ENCODE data around the gene MALRD1. TPM values are rescaled to one million over a fixed set of nuclear protein-coding genes. Genes with fewer than 3 reads are reported as not detected.

MALRD1 gene
- polyA plus RNA-seq, 1 donor: 109 TPM

DNA sequence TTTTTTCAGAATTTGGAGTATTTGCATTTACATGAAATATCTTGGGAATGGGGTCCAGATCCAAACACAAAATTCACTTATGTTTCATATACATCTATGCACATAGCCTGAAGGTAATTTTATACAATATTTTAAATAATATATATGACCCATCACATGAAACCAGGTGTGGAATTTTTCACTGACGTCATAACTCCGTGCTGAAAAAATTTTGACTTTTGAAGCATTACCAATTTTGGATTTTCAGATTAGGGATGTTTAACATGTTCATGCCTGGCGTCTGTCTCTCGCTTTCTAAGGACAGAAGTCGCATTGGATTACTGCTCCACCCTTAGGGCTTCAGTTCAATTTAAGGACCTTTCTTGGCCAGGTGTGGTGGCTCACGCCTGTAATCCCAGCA lies 418.1 kb downstream of the MALRD1 start:
- no peak for DNase-seq
- peaks cover 5% of the 10 kb centered on the region for H3K36me3 ChIP-seq (ENCODE audit: control insufficient read depth, insufficient read depth, low read length)
- H3K4me3 ChIP-seq (ENCODE audit: low read length): no peak overlapping the region
- H3K4me1 ChIP-seq (ENCODE audit: control insufficient read depth, insufficient read depth, low read length): no peaks in the 10 kb centered on the region
- no peak overlapping the region for H3K27ac ChIP-seq (ENCODE audit: low read length)
- H3K9me3 ChIP-seq (ENCODE audit: control insufficient read depth, low read depth, low read length): no peaks in the 10 kb centered on the region
- H3K27me3 ChIP-seq (ENCODE audit: control insufficient read depth, insufficient read depth, low read length): no peaks in the 10 kb centered on the region
- 100% methylated on average over 2 of the region's 6 CpGs for WGBS (ENCODE audit: insufficient coverage, low lambda C conversion rate)

- WGBS (ENCODE audit: insufficient coverage, low lambda C conversion rate): no CpG with 5 or more reads among the region's 1 CpG
- Histone ChIP-seq H3K4me1 (ENCODE audit: control insufficient read depth, insufficient read depth, low read length) (no peaks in the 10 kb centered on the region), H3K27me3 (ENCODE audit: control insufficient read depth, insufficient read depth, low read length) (no peaks in the 10 kb centered on the region), H3K36me3 (ENCODE audit: control insufficient read depth, insufficient read depth, low read length) (no peaks in the 10 kb centered on the region), H3K9me3 (ENCODE audit: control insufficient read depth, low read depth, low read length) (no peaks in the 10 kb centered on the region), H3K27ac (ENCODE audit: low read length) (no peak overlapping the region), H3K4me3 (ENCODE audit: low read length) (no peak overlapping the region)
- DNase-seq: no peak
Measured at GRCh38 chr10:19468413-19468812, 419.8 kb downstream of the MALRD1 start.

DNA sequence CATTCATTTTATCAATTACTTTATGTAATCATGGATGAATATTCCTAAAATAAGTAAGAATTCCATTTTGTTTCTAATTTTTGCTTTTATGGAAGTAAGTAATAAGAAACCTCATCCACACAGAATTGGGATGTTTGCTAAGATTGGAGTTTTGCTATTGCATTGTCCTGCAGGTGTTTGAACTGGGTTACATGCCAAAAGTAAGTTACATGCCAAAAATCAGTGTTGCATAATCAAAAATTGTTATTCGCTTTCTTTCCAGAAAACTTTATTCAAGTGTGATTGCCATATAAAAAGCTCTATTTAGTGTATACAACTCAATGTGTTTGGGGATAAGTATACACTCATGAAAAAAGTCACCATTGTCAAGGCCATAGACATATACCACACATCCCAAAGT lies 420.9 kb downstream of the MALRD1 start:
- no peak for DNase-seq
- H3K36me3 ChIP-seq (ENCODE audit: control insufficient read depth, insufficient read depth, low read length): no peaks in the 10 kb centered on the region
- H3K27me3 ChIP-seq (ENCODE audit: control insufficient read depth, insufficient read depth, low read length): no peaks in the 10 kb centered on the region
- WGBS (ENCODE audit: insufficient coverage, low lambda C conversion rate): 43% methylated on average over 1 of the region's 1 CpG
- no peaks in the 10 kb centered on the region for H3K4me1 ChIP-seq (ENCODE audit: control insufficient read depth, insufficient read depth, low read length)
- H3K4me3 ChIP-seq (ENCODE audit: low read length): no peak overlapping the region
- H3K27ac ChIP-seq (ENCODE audit: low read length): no peak overlapping the region
- H3K9me3 ChIP-seq (ENCODE audit: control insufficient read depth, low read depth, low read length): no peaks in the 10 kb centered on the region

- no peaks in the 10 kb centered on the region for H3K9me3 ChIP-seq (ENCODE audit: control insufficient read depth, low read depth, low read length)
- no peaks in the 10 kb centered on the region for H3K27me3 ChIP-seq (ENCODE audit: control insufficient read depth, insufficient read depth, low read length)
- no peak for DNase-seq
- 100% methylated on average over 3 of the region's 4 CpGs for WGBS (ENCODE audit: insufficient coverage, low lambda C conversion rate)
- H3K36me3 ChIP-seq (ENCODE audit: control insufficient read depth, insufficient read depth, low read length): peaks cover 5% of the 10 kb centered on the region
- no peaks in the 10 kb centered on the region for H3K4me1 ChIP-seq (ENCODE audit: control insufficient read depth, insufficient read depth, low read length)
- H3K4me3 ChIP-seq (ENCODE audit: low read length): no peak overlapping the region
- H3K27ac ChIP-seq (ENCODE audit: low read length): no peak overlapping the region
Measured at GRCh38 chr10:19479854-19480253, 431.3 kb downstream of the MALRD1 start.

DNA sequence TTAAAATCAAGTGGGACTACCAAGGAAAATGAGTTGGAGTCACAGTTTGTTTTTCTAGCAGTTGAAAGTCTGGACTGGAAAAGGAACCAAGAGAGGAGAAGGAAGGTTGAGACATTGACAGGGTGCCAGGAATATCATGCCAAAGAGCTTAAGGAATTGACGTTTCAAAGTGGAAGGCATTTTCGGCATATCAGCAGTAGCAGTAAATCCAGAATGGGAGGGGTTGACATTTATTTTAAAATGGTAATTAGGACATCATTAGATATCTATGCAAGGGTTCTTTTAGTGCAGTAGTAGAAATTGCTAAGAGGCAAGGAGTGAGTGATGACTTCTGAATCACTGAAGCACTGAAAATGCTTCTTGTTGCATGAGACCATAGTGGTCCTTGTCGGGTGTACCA lies 431.8 kb downstream of the MALRD1 start:
- Histone ChIP-seq H3K4me3 (ENCODE audit: low read length) (no peak overlapping the region), H3K36me3 (ENCODE audit: control insufficient read depth, insufficient read depth, low read length) (peaks cover 5% of the 10 kb centered on the region), H3K27ac (ENCODE audit: low read length) (no peak overlapping the region), H3K27me3 (ENCODE audit: control insufficient read depth, insufficient read depth, low read length) (no peaks in the 10 kb centered on the region), H3K4me1 (ENCODE audit: control insufficient read depth, insufficient read depth, low read length) (no peaks in the 10 kb centered on the region), H3K9me3 (ENCODE audit: control insufficient read depth, low read depth, low read length) (no peaks in the 10 kb centered on the region)
- DNase-seq: no peak
- 100% methylated on average over 1 of the region's 3 CpGs for WGBS (ENCODE audit: insufficient coverage, low lambda C conversion rate)

- H3K4me3 ChIP-seq (ENCODE audit: low read length): no peak overlapping the region
- H3K27me3 ChIP-seq (ENCODE audit: control insufficient read depth, insufficient read depth, low read length): no peaks in the 10 kb centered on the region
- H3K9me3 ChIP-seq (ENCODE audit: control insufficient read depth, low read depth, low read length): no peaks in the 10 kb centered on the region
- WGBS (ENCODE audit: insufficient coverage, low lambda C conversion rate): 100% methylated on average over 1 of the region's 2 CpGs
- H3K27ac ChIP-seq (ENCODE audit: low read length): no peak overlapping the region
- H3K36me3 ChIP-seq (ENCODE audit: control insufficient read depth, insufficient read depth, low read length): peaks cover 2% of the 10 kb centered on the region
- no peaks in the 10 kb centered on the region for H3K4me1 ChIP-seq (ENCODE audit: control insufficient read depth, insufficient read depth, low read length)
- DNase-seq: no peak
Measured at GRCh38 chr10:19483421-19483820, 434.8 kb downstream of the MALRD1 start.

DNA sequence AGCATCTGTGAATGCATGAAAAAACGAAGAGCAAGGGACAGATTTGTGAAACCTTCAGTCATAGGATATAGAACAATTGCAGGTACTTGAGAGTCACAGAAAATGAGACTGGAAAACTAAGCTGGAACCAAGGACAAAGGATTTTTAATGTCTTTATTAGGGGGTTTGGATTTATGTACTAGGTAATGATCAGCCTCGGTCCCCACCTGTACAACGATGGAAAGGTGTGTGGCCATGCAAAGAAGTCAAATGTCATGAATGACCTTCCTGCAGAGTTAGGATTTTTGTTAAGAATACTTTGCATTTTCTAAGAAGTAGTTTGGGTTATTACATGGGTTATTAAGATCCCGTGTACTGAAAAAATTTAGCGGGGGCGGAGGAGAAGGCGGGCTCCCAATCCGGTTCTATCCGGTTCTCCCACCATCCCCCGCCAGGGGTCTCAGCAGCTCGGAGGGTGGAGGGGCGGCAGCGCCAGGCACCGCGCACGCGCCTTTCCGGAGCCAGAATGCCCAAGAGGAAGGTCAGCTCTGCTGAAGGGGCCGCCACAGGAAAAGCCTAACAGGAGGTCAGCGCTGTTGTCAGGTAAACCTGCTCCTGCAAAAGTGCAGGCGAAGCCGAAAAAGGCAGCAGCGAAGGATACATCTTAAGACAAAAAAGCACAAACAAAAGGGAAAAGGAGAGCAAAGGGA lies 440.1 kb downstream of the MALRD1 start:
- Histone ChIP-seq H3K36me3 (ENCODE audit: control insufficient read depth, insufficient read depth, low read length) (peaks cover 8% of the 10 kb centered on the region), H3K27me3 (ENCODE audit: control insufficient read depth, insufficient read depth, low read length) (no peaks in the 10 kb centered on the region), H3K9me3 (ENCODE audit: control insufficient read depth, low read depth, low read length) (no peaks in the 10 kb centered on the region), H3K27ac (ENCODE audit: low read length) (no peak overlapping the region), H3K4me1 (ENCODE audit: control insufficient read depth, insufficient read depth, low read length) (no peaks in the 10 kb centered on the region), H3K4me3 (ENCODE audit: low read length) (no peak overlapping the region)
- WGBS (ENCODE audit: insufficient coverage, low lambda C conversion rate): 69% methylated on average over 3 of the region's 23 CpGs
- DNase-seq: peak; percentile 23 to 24

- Histone ChIP-seq H3K4me1 (ENCODE audit: control insufficient read depth, insufficient read depth, low read length) (no peaks in the 10 kb centered on the region), H3K36me3 (ENCODE audit: control insufficient read depth, insufficient read depth, low read length) (peaks cover 18% of the 10 kb centered on the region), H3K27me3 (ENCODE audit: control insufficient read depth, insufficient read depth, low read length) (no peaks in the 10 kb centered on the region), H3K27ac (ENCODE audit: low read length) (no peak overlapping the region), H3K4me3 (ENCODE audit: low read length) (no peak overlapping the region), H3K9me3 (ENCODE audit: control insufficient read depth, low read depth, low read length) (no peaks in the 10 kb centered on the region)
- no peak for DNase-seq
- no CpG with 5 or more reads among the region's 2 CpGs for WGBS (ENCODE audit: insufficient coverage, low lambda C conversion rate)
Measured at GRCh38 chr10:19491166-19491565, 442.6 kb downstream of the MALRD1 start.

DNA sequence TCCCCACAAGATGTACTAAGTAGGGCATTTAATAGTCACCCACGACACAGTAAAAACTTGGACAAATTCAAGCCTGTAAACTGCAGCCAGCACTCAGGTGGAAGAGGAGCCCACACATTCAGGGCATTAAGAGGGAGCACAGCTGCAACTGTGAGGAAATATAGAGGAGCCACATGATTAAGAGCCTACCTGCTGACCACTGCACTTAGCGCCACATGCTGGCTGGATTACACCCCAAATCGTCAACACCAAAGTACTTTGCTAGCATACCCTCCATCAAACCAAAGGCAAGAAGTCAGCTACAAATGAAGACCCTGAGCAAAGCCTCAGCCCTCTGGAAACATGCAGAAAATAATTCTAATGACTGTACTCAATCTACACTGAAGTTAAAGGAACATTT lies 445.3 kb downstream of the MALRD1 start:
- Histone ChIP-seq H3K9me3 (ENCODE audit: control insufficient read depth, low read depth, low read length) (no peaks in the 10 kb centered on the region), H3K36me3 (ENCODE audit: control insufficient read depth, insufficient read depth, low read length) (peaks cover 20% of the 10 kb centered on the region), H3K4me1 (ENCODE audit: control insufficient read depth, insufficient read depth, low read length) (no peaks in the 10 kb centered on the region), H3K27ac (ENCODE audit: low read length) (no peak overlapping the region), H3K4me3 (ENCODE audit: low read length) (no peak overlapping the region), H3K27me3 (ENCODE audit: control insufficient read depth, insufficient read depth, low read length) (no peaks in the 10 kb centered on the region)
- DNase-seq: no peak
- WGBS (ENCODE audit: insufficient coverage, low lambda C conversion rate): no CpG with 5 or more reads among the region's 3 CpGs

- Histone ChIP-seq H3K4me3 (ENCODE audit: low read length) (no peak overlapping the region), H3K9me3 (ENCODE audit: control insufficient read depth, low read depth, low read length) (no peaks in the 10 kb centered on the region), H3K4me1 (ENCODE audit: control insufficient read depth, insufficient read depth, low read length) (no peaks in the 10 kb centered on the region), H3K27ac (ENCODE audit: low read length) (no peak overlapping the region), H3K27me3 (ENCODE audit: control insufficient read depth, insufficient read depth, low read length) (no peaks in the 10 kb centered on the region), H3K36me3 (ENCODE audit: control insufficient read depth, insufficient read depth, low read length) (peaks cover 24% of the 10 kb centered on the region)
- WGBS (ENCODE audit: insufficient coverage, low lambda C conversion rate): 100% methylated on average over 2 of the region's 4 CpGs
- DNase-seq: no peak
Measured at GRCh38 chr10:19497026-19497425, 448.4 kb downstream of the MALRD1 start.

Measured in large intestine (tissue), 3 donors.